HFF-Myc (cell line): ENCODE data around the gene ST8SIA5.
A peak's percentile ranks its signal among the peaks of the same experiment; 100 is the strongest.

ENCODE experiments used
- DNase-seq: peaks from one replicate; pipeline ENCODE4 v3.0.0-alpha.2; 2011; ENCODE audit warnings: low read depth; ENCODE audit errors: extremely low read depth
- H3K4me3 ChIP-seq: replicated peaks from 2 replicates; pipeline ENCODE4 v1.5.1; 2011; ENCODE audit warnings: low read depth, mild to moderate bottlenecking, control low read depth, low read length
- TF ChIP-seq, protein P1 (sequence below): IDR thresholded peaks from 2 replicates; pipeline ENCODE4 v1.5.1; 2012; ENCODE audit warnings: mild to moderate bottlenecking, low read depth, low read length, control low read depth; ENCODE audit errors: missing control alignments

ST8SIA5 gene

DNA sequence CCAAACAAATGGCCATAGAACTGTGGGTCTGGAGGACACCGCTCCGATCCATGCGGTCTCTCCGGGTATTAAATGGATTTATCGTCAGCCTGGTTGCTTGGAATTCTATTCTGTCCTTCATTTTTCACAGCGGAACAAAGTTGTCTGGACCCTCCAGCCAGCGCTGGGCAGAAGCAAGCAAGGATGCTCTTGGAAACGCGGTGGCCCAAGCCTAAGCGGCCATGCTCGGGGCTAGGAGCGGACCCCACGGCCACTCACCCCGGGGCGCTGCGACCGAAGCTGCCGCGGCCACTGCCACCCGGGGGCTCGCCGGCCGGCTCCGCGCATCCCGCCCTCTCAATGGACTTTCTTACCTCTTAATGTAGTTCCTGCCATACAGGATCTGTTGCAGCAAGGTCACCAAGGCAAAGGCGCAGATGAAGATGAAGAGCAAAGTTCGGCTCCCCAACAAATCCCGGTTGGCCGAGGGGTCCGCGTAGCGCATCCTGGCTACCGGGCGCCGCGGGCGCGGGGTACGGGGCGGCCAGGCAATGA lies 761 bp downstream of the ST8SIA5 start:
- no peak overlapping the region for H3K4me3 ChIP-seq
- TF ChIP-seq, protein P1, sequence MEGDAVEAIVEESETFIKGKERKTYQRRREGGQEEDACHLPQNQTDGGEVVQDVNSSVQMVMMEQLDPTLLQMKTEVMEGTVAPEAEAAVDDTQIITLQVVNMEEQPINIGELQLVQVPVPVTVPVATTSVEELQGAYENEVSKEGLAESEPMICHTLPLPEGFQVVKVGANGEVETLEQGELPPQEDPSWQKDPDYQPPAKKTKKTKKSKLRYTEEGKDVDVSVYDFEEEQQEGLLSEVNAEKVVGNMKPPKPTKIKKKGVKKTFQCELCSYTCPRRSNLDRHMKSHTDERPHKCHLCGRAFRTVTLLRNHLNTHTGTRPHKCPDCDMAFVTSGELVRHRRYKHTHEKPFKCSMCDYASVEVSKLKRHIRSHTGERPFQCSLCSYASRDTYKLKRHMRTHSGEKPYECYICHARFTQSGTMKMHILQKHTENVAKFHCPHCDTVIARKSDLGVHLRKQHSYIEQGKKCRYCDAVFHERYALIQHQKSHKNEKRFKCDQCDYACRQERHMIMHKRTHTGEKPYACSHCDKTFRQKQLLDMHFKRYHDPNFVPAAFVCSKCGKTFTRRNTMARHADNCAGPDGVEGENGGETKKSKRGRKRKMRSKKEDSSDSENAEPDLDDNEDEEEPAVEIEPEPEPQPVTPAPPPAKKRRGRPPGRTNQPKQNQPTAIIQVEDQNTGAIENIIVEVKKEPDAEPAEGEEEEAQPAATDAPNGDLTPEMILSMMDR = no peak
- no peak for DNase-seq

DNA sequence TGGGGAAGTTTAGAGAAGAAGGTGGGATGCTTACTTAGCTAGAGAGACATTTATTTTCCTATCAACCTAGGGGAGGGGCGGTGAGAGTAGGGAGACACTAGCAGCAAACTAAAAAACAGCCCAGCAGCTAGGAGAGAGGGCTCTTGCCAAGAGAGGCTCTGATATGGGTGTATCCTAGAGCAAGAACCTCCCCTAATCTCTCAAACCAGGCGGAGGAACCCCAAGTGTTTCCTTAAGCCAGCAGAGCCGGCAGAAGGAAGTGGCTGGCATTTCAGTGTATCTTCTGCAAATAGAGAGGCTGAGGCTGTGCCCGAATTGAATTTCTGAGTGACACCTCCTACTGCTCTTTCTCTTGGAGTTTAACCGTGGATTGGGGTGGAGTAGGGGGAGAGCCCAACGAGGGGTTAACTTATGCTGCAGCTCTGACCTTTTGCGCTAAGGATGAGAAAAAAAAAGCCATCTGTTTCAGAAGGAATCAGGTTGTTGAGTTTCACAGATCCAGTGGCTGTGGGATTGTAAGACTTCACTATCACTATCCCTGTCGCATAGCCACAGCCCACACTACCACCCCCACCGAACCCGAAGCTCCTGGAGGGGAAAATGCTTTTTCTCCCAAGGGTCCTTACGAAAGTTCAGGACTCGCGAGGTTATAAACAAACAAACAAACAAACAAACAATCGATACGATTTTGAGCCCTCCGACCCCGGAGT lies 1.4 kb downstream of the ST8SIA5 start:
- H3K4me3 ChIP-seq = no peak overlapping the region
- TF ChIP-seq, protein P1 = no peak
- no peak for DNase-seq

DNA sequence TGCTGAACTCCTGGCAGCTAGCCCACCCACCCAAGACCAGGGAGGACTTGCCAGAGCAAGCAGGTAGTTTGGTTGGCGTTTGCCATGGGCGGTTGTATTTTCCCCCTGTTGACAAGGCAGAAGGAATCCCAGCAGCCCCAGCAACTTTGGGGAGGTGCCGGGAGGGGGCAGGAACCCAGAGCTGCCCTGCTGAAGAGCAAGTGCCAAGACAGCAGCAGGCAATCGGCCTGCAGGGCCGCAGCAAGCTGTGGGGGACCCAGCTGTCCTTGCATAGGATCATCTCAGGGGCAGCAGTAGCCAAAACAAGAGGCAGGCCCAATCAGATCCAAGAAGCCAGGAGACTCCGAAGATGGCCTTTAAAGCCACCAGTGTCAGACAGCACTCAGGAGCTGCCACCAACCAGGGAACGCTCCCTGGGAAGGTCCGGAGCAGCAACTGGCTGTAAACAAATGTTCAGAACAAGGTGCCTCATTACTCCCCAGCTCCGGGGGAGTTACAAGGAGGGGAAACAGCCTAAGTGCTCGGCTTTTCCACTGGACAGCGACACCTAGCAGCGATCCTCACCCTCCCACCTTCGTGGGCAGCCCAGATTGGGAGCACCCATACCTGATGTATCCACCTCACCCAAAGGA lies 2.1 kb downstream of the ST8SIA5 start:
- DNase-seq = no peak
- TF ChIP-seq, protein P1 = peak; percentile 6
- no peak overlapping the region for H3K4me3 ChIP-seq

DNA sequence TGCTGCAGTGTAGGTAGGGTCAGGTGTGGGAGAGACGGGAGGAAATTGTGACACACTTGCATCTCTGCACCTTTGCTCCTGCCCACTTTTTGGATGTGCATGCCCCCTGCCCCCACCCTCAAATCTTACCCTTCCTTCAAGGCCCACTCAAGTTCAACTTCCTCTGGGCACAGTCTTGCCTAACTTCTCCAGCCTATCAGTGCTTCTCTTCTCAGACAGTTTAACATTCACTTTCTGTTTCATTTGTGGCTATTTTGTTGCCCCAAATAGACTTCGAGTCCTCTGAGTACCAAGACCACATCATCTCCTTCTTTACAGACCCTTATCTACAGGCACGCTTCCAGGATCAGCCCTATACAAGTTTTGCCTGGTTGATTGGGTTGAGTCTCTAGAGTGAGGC lies 2.7 kb downstream of the ST8SIA5 start:
- H3K4me3 ChIP-seq = no peak overlapping the region
- TF ChIP-seq, protein P1 = no peak
- no peak for DNase-seq

DNA sequence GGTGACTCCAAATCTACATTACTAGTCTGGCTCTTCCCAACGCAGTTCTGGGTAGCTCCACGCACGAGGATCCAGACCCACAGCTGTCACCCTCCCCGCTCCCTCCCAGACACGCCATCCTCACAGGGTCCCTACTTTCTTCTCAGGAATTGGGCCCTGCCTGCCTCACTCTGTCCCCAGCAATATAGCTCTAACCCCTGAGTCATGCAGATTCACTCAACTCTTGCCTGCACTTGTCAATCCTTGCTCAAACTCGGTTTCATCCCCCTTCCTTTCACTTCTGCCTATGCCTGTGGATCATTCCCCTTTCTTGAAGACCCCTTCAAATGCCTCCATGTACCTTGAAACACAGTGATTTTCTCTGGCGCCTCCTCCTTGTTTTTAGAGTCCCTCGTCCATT lies 5.0 kb downstream of the ST8SIA5 start:
- DNase-seq = no peak
- H3K4me3 ChIP-seq = no peak overlapping the region
- TF ChIP-seq, protein P1 = no peak

DNA sequence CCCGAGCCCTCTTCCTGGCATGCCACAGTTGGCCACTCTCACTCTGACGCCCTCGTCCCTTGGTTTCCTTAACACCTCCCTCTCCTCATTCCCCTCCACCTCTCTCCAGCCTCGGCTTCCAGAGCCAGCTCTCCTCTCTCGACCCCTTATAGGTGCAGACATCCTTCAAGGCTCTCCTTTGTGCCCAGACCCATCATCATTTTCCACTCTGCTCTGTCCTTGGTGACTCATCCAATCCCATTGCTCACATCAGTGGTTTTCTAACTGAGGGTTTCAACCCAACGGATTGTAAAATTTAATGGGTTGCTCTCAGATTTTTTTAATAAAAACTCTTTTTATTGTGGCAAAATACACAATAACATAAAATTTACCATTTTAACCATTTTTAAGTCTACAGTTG lies 6.2 kb downstream of the ST8SIA5 start:
- TF ChIP-seq, protein P1 = no peak
- no peak for DNase-seq
- H3K4me3 ChIP-seq = no peak overlapping the region
